ENCODE data around the gene BAIAP2L1.
"Not testable (repeated sequence)": the region's sequence is repeated elsewhere in the genome, so short reads cannot be mapped to it uniquely, and the experiment has no call there.

Gene BAIAP2L1

GRCh38 chr7:98400542-98401340, at the start of gene BAIAP2L1:
Gene BAIAP2L1, minus strand, starts transcription at chr7:98401090. Its CDS starts 238 bp downstream, at chr7:98400852.
- peak; percentile 47 for DNase-seq

DNA sequence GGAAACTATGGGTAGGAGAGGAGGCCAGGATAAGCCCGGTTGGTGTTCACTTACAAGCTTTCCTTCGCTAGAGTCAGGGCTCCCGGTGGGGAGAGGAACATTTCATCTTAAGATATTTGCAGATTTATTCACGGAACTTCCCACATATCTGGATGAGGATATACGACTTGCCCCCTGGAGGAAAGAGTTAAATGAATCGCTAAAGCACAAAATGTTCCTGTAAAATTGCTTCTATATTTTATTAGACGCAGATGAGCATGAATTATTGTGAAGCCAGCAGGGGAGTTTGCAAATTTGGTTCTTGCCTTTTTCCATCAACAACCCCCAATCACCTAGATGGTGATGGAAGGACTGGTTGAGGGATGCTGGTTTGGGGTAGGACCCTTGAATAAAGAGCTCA, 47.9 kb upstream of the BAIAP2L1 start:
- DNase-seq, result no peak

DNA sequence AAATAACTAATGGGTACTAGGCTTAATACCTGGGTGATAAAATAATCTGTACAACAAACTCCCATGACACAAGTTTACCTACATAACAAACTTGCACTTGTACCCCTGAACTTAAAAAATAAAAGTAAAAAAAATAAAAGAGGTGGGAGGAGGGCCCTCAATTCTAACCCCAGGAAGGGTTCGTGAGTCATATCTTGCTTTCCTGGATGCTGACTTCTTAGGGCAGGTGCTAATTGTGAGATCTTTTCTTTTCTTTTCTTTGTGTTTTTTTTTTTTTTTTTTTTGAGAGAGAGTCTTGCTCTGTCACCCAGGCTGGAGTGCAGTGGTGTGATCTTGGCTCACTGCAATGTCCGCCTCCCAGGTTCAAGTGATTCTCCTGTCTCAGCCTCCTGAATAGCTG, 40.1 kb upstream of the BAIAP2L1 start:
- DNase-seq, result not testable (repeated sequence)

DNA sequence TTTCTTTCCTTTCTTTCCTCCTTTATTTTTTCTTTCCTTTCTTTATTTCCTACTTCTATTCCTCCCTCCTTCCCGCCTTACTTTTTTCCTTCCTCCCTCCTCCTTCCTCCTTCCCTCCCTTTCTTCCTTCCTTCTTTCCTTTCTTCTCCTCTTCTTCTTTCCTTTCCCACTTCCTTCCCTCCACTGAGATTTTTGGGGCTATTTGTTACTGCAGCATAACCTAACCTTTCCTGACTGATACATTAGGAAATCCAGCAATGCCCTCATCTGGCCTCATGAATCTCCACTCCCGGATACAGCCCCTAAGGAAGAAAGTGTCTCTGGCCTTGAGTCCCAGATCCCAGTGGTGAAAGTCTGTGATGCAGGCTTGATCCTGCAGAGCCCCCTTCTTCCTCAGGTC, 38.6 kb upstream of the BAIAP2L1 start:
- DNase-seq, result no peak

- no peak for DNase-seq
Observed at GRCh38 chr7:98434087-98434486, 33.2 kb upstream of the BAIAP2L1 start.

DNA sequence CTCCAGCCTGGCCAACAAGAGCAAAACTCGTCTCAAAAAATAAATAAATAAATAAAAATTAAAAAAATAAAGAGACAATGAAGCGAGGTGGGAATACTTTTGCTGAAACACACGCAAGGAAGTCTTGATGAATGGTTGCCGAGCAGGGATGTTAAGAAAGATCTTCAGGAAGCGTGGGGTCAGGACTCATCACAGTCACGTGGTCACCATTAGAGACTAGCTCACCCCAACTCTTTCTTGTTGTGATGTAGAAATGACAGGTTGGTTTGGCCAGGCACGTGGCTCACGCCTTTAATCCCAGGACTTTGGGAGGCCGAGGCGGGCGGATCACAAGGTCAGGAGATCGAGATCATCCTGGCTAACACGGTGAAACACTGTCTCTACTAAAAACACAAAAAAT, 28.9 kb upstream of the BAIAP2L1 start:
- no peak for DNase-seq

DNA sequence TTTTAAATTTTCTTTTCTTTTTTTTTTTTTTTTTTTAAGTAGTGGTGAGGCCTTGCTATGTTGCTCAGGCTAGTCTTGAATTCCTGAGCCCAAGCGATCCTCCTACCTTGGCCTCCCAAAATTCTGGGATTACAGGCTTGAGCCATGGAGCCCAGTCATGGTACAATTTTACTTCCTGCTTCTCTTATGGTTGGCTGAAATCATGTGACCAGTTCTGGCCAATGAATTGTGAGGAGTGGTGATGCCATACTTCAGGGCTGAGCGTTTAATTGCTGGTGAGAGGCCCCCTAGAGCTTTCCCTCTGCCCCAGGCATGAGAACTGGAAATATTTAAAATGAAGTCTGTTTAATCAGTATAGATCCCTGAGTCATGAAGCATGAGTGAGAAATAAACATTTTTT, 22.2 kb upstream of the BAIAP2L1 start:
- no peak for DNase-seq

GRCh38 chr7:98420966-98421612, 20.2 kb upstream of the BAIAP2L1 start:
- peak; percentile 42 for DNase-seq

- DNase-seq, result not testable (repeated sequence)
Observed at GRCh38 chr7:98419988-98420387, 19.1 kb upstream of the BAIAP2L1 start.

DNA sequence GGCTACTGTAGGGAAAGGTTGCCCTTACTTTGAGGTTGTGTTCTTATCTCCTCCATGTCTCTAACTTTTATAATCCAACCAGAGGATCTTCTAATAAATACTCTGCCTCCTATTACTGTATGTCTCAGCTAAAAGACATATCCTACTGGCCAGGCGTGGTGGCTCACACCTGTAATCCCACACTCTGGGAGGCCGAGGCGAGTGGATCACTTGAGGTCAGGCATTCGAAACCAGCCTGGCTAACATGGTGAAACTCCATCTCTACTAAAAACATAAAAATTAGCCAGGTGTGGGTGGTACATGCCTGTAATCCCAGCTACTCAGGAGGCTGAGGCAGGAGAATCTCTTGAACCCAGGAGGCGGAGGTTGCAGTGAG, 18.4 kb upstream of the BAIAP2L1 start:
- not testable (repeated sequence) for DNase-seq

DNA sequence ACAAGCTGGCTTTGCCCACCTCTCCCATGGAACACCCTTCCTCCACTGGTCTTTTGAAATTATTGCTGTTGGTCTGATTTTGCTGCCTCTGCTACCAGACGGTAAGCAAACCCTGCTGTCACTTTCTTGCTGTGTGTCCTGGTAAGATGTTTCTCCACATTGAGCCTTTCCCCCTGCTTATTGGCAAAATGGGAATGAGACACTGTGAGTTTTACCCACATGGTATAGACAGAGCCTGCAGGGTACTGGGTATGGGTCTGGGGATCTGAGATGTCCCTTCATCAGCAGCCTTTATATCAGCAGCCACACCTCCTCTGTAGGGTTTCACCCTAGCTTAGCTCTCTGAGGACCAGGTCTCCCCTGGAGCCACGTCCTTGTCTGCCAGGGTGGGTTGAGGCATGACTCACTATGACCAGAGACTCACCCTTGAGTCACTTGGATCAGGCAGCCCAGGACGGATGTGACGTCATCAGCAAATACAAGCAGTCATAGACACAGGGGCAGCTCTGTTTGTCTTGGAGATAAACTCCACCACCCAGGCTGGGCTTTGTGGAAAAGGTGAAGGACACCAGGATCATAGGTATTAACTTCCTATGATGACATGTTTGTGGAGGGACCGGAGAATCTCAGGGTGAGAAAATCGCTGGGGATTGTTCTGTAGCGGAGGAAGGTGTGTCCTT, 17.9 kb upstream of the BAIAP2L1 start:
- DNase-seq, result no peak

GRCh38 chr7:98418271-98418635, 17.4 kb upstream of the BAIAP2L1 start:
- DNase-seq, result no peak

DNA sequence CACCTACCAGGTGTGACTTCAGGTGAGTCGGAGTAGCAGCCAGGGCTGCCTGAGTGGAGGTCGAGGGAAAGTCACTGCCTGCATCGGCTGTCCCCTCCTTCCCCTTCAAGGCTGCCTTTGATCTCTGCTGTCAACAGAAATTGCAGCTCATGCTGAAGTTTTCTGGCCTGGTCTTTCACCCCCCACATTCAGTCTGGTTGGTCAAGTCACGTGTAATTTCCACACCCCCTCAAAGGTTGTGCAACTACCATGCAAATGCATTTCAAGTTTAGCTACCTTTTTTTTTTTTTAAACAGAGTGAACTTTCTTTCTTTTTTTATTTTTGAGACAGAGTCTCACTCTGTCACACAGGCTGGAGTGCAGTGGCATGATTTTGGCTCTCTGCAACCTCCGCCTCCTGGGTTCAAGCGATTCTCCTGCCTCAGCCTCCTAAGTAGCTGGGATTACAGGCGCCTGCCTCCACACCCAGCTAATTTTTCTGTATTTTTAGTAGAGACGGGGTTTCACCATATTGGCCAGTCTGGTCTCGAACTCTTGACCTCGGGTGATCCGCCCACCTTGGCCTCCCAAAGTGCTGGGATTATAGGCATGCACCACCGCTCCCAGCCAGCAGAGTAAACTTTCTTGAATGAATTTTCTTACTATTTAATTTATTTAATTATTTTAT, 16.8 kb upstream of the BAIAP2L1 start:
- not testable (repeated sequence) for DNase-seq

- no peak for DNase-seq
Observed at GRCh38 chr7:98414205-98414900, 13.5 kb upstream of the BAIAP2L1 start.

DNA sequence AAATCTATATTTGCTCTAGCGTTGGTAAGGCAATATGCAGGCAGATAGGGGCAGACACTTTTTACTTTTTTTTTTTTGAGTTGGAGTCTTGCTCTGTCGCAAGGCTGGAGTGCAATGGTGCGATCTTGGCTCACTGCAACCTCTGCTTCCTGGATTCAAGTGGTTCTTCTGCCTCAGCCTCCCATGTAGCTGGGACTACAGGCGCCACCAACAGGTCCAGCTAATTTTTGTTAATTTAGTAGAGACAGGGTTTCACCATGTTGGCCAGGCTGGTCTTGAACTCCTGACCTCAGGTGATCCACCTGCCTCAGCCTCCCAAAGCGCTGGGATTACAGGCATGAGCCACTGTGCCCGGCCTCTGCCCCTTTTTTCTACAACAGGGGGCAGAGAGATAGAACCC, 12.8 kb upstream of the BAIAP2L1 start:
- not testable (repeated sequence) for DNase-seq

DNA sequence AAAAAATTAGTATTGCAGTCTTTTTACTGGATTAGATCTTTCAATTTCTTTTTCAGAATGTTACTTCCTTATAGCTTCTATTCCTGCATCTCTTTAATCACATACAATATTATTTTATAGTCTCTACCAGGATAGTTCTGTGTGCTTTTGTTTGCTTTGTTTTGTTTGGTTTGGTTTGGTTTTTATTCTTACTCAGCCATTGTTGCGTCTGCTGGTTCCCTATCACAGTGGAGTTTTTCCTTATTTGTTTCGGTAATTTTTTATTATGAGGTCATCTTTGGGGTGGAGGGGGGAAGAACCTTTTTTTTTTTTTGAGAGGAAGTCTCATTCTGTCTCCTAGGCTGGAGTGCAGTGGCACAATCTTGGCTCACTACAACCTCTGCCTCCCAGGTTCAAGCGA, 9.0 kb upstream of the BAIAP2L1 start:
- no peak for DNase-seq

GRCh38 chr7:98408146-98408545, 7.3 kb upstream of the BAIAP2L1 start:
- not testable (repeated sequence) for DNase-seq

GRCh38 chr7:98406827-98407226, 5.9 kb upstream of the BAIAP2L1 start:
- no peak for DNase-seq

- DNase-seq, result no peak
Observed at GRCh38 chr7:98404840-98405239, 4.0 kb upstream of the BAIAP2L1 start.

DNA sequence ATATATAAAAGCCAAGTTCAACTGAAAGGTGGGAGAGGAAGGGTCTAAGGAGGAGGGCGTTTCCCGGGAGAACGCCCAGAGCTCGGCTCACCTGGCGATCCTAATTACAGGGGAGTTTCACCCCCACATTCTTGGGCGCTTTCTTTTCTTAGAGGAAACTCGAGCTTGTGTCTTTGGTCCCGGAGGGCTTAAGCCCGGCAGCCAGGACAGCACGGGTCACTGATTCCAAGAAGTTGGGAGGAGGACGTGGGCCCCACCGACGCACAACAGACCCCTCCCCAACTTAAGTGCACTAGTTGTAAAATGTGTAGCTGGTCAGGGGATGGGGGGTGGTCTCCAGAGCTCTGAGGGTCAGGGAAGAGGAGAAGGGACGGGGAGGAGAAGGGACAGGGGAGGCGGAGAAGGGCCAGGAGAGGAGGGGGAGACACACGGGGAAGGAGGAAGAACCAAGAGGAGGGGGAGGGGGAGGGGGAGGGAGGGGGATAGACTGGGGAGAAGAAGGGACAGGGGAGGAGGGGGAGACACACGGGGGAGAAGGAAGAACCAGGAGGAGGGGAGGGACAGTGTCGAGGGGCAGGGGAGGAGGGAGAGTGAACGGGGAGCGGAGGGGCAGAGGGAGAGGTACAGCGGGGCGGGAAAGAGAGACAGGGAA, 874 bp downstream of the BAIAP2L1 start:
- DNase-seq, result no peak

GRCh38 chr7:98399462-98399861, 1.4 kb downstream of the BAIAP2L1 start:
- DNase-seq, result no peak

Measured in SHP77 treated with DMSO at 0.1 percent for 48 hours (cell line).